K562 (cell line): ENCODE data around the gene OLFML3. TPM values are rescaled to one million over a fixed set of nuclear protein-coding genes. Genes with fewer than 3 reads are reported as not detected.

Source experiments
- ATAC-seq: fragments of 200-7000 bp; cut with Tn5 transposase; 3 replicates; pipeline ENCODE4 v1.9.1; 2020; ENCODE audit warnings: moderate library complexity
- BruUV-seq: library from RNA; stranded (reverse); fragments of 400-500 nt; replicated peaks from 2 replicates; lab custom pipeline; 2021; lab: Mats Ljungman, UMichigan
- CTCF ChIA-PET: fragments of 300-600 bp; formaldehyde crosslinking; extraction: SDS; loops from one replicate; lab custom pipeline; 2021; ENCODE audit warnings: low intra/inter-chr PET ratio; lab: Yijun Ruan, JAX
- POLR2A ChIA-PET: fragments of 300-600, 350-650 bp; sonication (Branson Sonifier 250); formaldehyde crosslinking; extraction: SDS; loops from one replicate; lab custom pipeline; 2021; ENCODE audit warnings: antibody characterized with exemption, inconsistent platforms; lab: Yijun Ruan, JAX
- DNase-seq, 4 experiments: peaks; one replicate each; pipeline versions ENCODE4 v3.0.0 to v3.0.0-alpha.2; 2011 to 2018; ENCODE audit warnings: low spot score in 3 of 4, mixed read lengths in 3 of 4; ENCODE audit errors: extremely low read depth in 1 of 4
- FAIRE-seq: peaks from 2 replicates; lab custom pipeline; 2011; peaks lifted over from hg19 to GRCh38; lab: Jason Lieb, UNC
- H2AFZ ChIP-seq: 2 replicates; pipeline ENCODE4 v1.6.0; 2011; ENCODE audit warnings: low read depth, low read length, control low read depth, inconsistent platforms
- H3K27ac ChIP-seq: fragments of 200-600 bp; 3 replicates; pipeline ENCODE4 v1.8.0; 2011; ENCODE audit warnings: low read depth, mild to moderate bottlenecking, control low read depth, inconsistent platforms, low read length, moderate library complexity, mixed read lengths; ENCODE audit errors: extremely low read depth
- H3K27me3 ChIP-seq, 2 experiments: fragments of 300-600 bp in 1 of 2; 2 replicates in 1 of 2; 3 replicates in 1 of 2; pipeline versions ENCODE4 v1.6.0 to v1.8.0; 2011; ENCODE audit warnings: inconsistent platforms in 2 of 2, low read length in 2 of 2, mild to moderate bottlenecking in 1 of 2, mixed read lengths in 1 of 2, moderate library complexity in 1 of 2; ENCODE audit not compliant: control insufficient read depth in 2 of 2, insufficient read depth in 2 of 2
- H3K36me3 ChIP-seq: fragments of 300-600 bp; 3 replicates; pipeline ENCODE4 v1.8.0; 2011; ENCODE audit warnings: mild to moderate bottlenecking, low read length, inconsistent platforms; ENCODE audit not compliant: control insufficient read depth, insufficient read depth
- H3K4me1 ChIP-seq, 2 experiments: fragments of 200-600 bp in 1 of 2; replicated peaks in 1 of 2; 2 replicates in 1 of 2; 3 replicates in 1 of 2; pipeline versions ENCODE4 v1.5.1 to v1.8.0; 2011; ENCODE audit warnings: inconsistent platforms in 2 of 2, low read length in 2 of 2, mild to moderate bottlenecking in 1 of 2, mixed read lengths in 1 of 2, moderate library complexity in 1 of 2; ENCODE audit not compliant: control insufficient read depth in 2 of 2, insufficient read depth in 2 of 2
- H3K4me2 ChIP-seq: 2 replicates; pipeline ENCODE4 v1.6.1; 2011; ENCODE audit warnings: low read length, control low read depth, inconsistent platforms, mixed read lengths; ENCODE audit not compliant: insufficient read depth
- H3K4me3 ChIP-seq: fragments of 200-600 bp; sonication (generic), shearing (Covaris generic); 2 replicates; pipeline ENCODE4 v1.5.1; 2016; ENCODE audit warnings: control low read depth, inconsistent platforms
- H3K79me2 ChIP-seq: fragments of 200-600 bp; 3 replicates; pipeline ENCODE4 v1.8.0; 2011; ENCODE audit warnings: low read length, inconsistent platforms; ENCODE audit not compliant: control insufficient read depth, insufficient read depth
- H3K9ac ChIP-seq, 2 experiments: 2 replicates each; pipeline versions ENCODE4 v1.6.0 to v1.6.1; 2011; ENCODE audit warnings: low read depth in 2 of 2, low read length in 2 of 2, control low read depth in 1 of 2, inconsistent platforms in 1 of 2, mild to moderate bottlenecking in 1 of 2, mixed read lengths in 1 of 2; ENCODE audit not compliant: insufficient read depth in 1 of 2
- H3K9me1 ChIP-seq: one replicate; pipeline ENCODE4 v1.6.0; 2011; ENCODE audit warnings: inconsistent platforms, mild to moderate bottlenecking, low read length, moderate library complexity; ENCODE audit not compliant: control insufficient read depth, insufficient read depth
- H3K9me3 ChIP-seq: replicated peaks from 2 replicates; pipeline ENCODE4 v1.5.1; 2011; ENCODE audit warnings: low read depth, low read length, inconsistent platforms; ENCODE audit not compliant: control insufficient read depth, insufficient read depth
- H4K20me1 ChIP-seq: replicated peaks from 2 replicates; pipeline ENCODE4 v1.6.1; 2011; ENCODE audit warnings: low read length, inconsistent platforms, mixed read lengths; ENCODE audit not compliant: control insufficient read depth, insufficient read depth
- C11orf30 ChIP-seq: fragments of 450-650 bp; IDR thresholded peaks from 2 replicates; pipeline ENCODE4 v1.6.1; 2016; ENCODE audit warnings: low read depth, mild to moderate bottlenecking
- CEBPB ChIP-seq: fragments of 450-650 bp; IDR thresholded peaks from 2 replicates; pipeline ENCODE4 v1.6.1; 2016; ENCODE audit warnings: missing genetic modification characterization, missing compliant biosample characterization
- CEBPG ChIP-seq, 3 experiments: fragments of 200-800 bp in 1 of 3; sonication (Bioruptor generic) in 1 of 3; sonication (generic) in 1 of 3; formaldehyde crosslinking in 1 of 3; IDR thresholded peaks in 2 of 3; conservative IDR thresholded peaks in 1 of 3; 2 replicates each; pipeline versions ENCODE4 v1.6.1 to v1.8.0; 2016 to 2022; ENCODE audit warnings: missing compliant biosample characterization in 2 of 3, missing genetic modification characterization in 2 of 3, mild to moderate bottlenecking in 1 of 3, missing genetic modification reagents in 1 of 3
- EP400 ChIP-seq: fragments of 450-650 bp; IDR thresholded peaks from 2 replicates; pipeline ENCODE4 v1.6.1; 2017; ENCODE audit warnings: antibody characterized with exemption, mild to moderate bottlenecking, moderate library complexity
- PPARD ChIP-seq: fragments of 250-450 bp; sonication (Bioruptor Pico); IDR thresholded peaks from 2 replicates; pipeline ENCODE4 v1.8.0; 2022; ENCODE audit warnings: inconsistent platforms, mild to moderate bottlenecking, moderate library complexity
- RHOXF2B ChIP-seq: fragments of 250-450 bp; sonication (Bioruptor Pico); conservative IDR thresholded peaks from 2 replicates; pipeline ENCODE4 v1.5.1; 2021
- TAF7 ChIP-seq: fragments of 450-650 bp; IDR thresholded peaks from 2 replicates; pipeline ENCODE4 v1.6.1; 2016; ENCODE audit warnings: missing genetic modification characterization, missing compliant biosample characterization
- TBL1XR1 ChIP-seq, 2 experiments: IDR thresholded peaks; 2 replicates each; pipeline ENCODE4 v1.6.1; 2012; ENCODE audit warnings: improper control_type of control experiment in 2 of 2, low read length in 2 of 2, mild to moderate bottlenecking in 1 of 2
- TRIM24 ChIP-seq, 2 experiments: fragments of 450-650 bp; IDR thresholded peaks; 2 replicates each; pipeline ENCODE4 v1.6.1; 2016
- ZBTB11 ChIP-seq, 3 experiments: fragments of 200-800 bp in 1 of 3; fragments of 250-450 bp in 1 of 3; fragments of 450-650 bp in 1 of 3; sonication (Bioruptor Pico) in 1 of 3; sonication (Bioruptor generic) in 1 of 3; formaldehyde crosslinking in 1 of 3; IDR thresholded peaks; 2 replicates each; pipeline versions ENCODE4 v1.6.1 to v1.8.0; 2016 to 2022; ENCODE audit warnings: mild to moderate bottlenecking in 2 of 3, missing genetic modification characterization in 2 of 3, missing compliant biosample characterization in 1 of 3, moderate library complexity in 1 of 3
- ZNF316 ChIP-seq: fragments of 450-650 bp; IDR thresholded peaks from 2 replicates; pipeline ENCODE4 v1.6.1; 2016
- ZNF77 ChIP-seq: fragments of 250-450 bp; sonication (Bioruptor Pico); IDR thresholded peaks from 2 replicates; pipeline ENCODE4 v1.5.0; 2020
- in situ Hi-C: fragments of 300-500 bp; cut with MboI; formaldehyde crosslinking; loops from 4 replicates; pipeline ENCODE4 v1.15.0; 2018; ENCODE audit warnings: inconsistent platforms, mixed read lengths
- intact Hi-C: fragments of 100-400 bp; cut with micrococcal nuclease; formaldehyde crosslinking; loops from 2 replicates; pipeline ENCODE4 v1.14.2; 2022
- polyA plus RNA-seq, 8 experiments: library from polyadenylated mRNA; depleted of rRNA in 4 of 8; stranded (reverse) in 5 of 8; unstranded in 3 of 8; fragments of >200 nt; fragmentation: Nextera tagmentation in 2 of 8; fragmentation: Illumina TruSeq in 1 of 8; extraction: Ambion mirVana in 2 of 8; extraction: Trizol in 1 of 8; gene quantifications; 2 replicates each; pipeline versions ENCODE4 v1.2.1 to v1.2.3, GENCODE V29; 2011 to 2014; ENCODE audit warnings: inconsistent platforms in 1 of 8, missing spikeins in 1 of 8
- total RNA-seq, 7 experiments: library from RNA; depleted of rRNA in 6 of 7; stranded (reverse); fragments of >200 nt in 6 of 7; fragmentation: Illumina TruSeq in 2 of 7; extraction: Trizol in 2 of 7; gene quantifications; 2 replicates each; pipeline versions ENCODE4 v1.2.1 to v1.2.3, GENCODE V29; 2011 to 2021; ENCODE audit warnings: low replicate concordance in 1 of 7

OLFML3 gene
- total and polyA plus RNA-seq, 9 of the 15 experiments (the other 6 are each of a cell fraction or from before 2014, with no cell fraction given), result 0.07 to 0.13 (median 0.07) TPM; not detected in 6

GRCh38 chr1:113942527-113942926 is 36.7 kb upstream of the OLFML3 start:
- no peak for FAIRE-seq
- ChIA-PET POLR2A (interaction anchor here (7.3 kb wide), 1 partner anchor 13 kb away, joined by 61 read pairs; the partner anchor contains the start of gene HIPK1), CTCF (no interaction called here)
- Histone ChIP-seq H3K9me1 (no peaks in the 10 kb centered on the region), H3K4me3 (no peak overlapping the region), H3K27me3 (no peaks in the 10 kb centered on the region), H3K9me3 (no peaks in the 10 kb centered on the region), H3K27ac (no peak overlapping the region), H2AFZ (no peak overlapping the region), H3K79me2 (peaks cover 92% of the 10 kb centered on the region), H3K4me2 (no peak overlapping the region), H3K36me3 (peaks cover 53% of the 10 kb centered on the region), H4K20me1 (peaks cover 14% of the 10 kb centered on the region; the same call in 1 of the 2 replicates), H3K9ac (no peak overlapping the region), H3K4me1 (peaks cover 13 to 15% of the 10 kb centered on the region in 2 experiments; a peak in 4 of 5 replicates)
- no peak for DNase-seq
- TF ChIP-seq TAF7 (no peak), ZNF316 (peak; percentile 79), PPARD (CRISPR knock-in tag) (no peak), TBL1XR1 (IDR thresholded peaks at IDR 0.05; ENCODE audit: low read length in 2 of 2) (no peak), C11orf30 (peak; percentile 61; the same call in 1 of the 2 replicates)
- ATAC-seq, result no peak
- in situ Hi-C loops (no loop called here), intact Hi-C loops (no loop called here)
- BruUV-seq, result no TSS peak

GRCh38 chr1:113943028-113943811 is 36.1 kb upstream of the OLFML3 start:
- intact Hi-C loops, result no loop called here
- FAIRE-seq, result no peak
- CTCF ChIA-PET, result no interaction called here
- no peaks in the 10 kb centered on the region for H3K9me3 ChIP-seq
- ATAC-seq, result no peak
- peaks cover 7 to 15% of the 10 kb centered on the region in 2 experiments; a peak in 3 of 5 replicates for H3K4me1 ChIP-seq
- H3K79me2 ChIP-seq, result peaks cover 92% of the 10 kb centered on the region
- TSS peak; percentile 9 for BruUV-seq
- in situ Hi-C loops, result no loop called here
- H3K9ac ChIP-seq, result no peak overlapping the region
- H2AFZ ChIP-seq, result no peak overlapping the region
- POLR2A ChIA-PET, result interaction anchor here (0.9 to 7.3 kb wide), 2 partner anchors 9 to 13 kb away, joined by 4 to 61 read pairs; partner anchors contain the start of gene HIPK1
- peaks cover 54% of the 10 kb centered on the region for H3K36me3 ChIP-seq
- no peak overlapping the region for H3K4me3 ChIP-seq
- no peaks in the 10 kb centered on the region for H3K27me3 ChIP-seq
- H3K4me2 ChIP-seq, result no peak overlapping the region
- H3K9me1 ChIP-seq, result no peaks in the 10 kb centered on the region
- DNase-seq, result no peak
- peaks cover 9% of the 10 kb centered on the region; the same call in 1 of the 2 replicates for H4K20me1 ChIP-seq
- no peak overlapping the region for H3K27ac ChIP-seq
- peak; percentile 90 for TF ChIP-seq CEBPB
- no peak for TF ChIP-seq RHOXF2B
- TF ChIP-seq ZNF77 (CRISPR knock-in tag), result no peak
- TF ChIP-seq EP400, result 0 out of 2 replicates have a peak, but pooled peaks have one; percentile 16
- TF ChIP-seq TRIM24 (IDR thresholded peaks at IDR 0.05), result peak; percentile 60 to 65; a peak in 2 of 4 replicates
- TF ChIP-seq CEBPG (CRISPR knock-in tag; IDR thresholded peaks at IDR 0.05), result no peak
- TF ChIP-seq CEBPG (tag; conservative IDR thresholded peaks at IDR 0.05 in 1 of 2, IDR thresholded peaks at IDR 0.05 in 1 of 2), result peak; percentile 72 to 91
- peak in 1 of 3 experiments; percentile 37; a peak in 1 of 6 replicates for TF ChIP-seq ZBTB11 (CRISPR knock-in tag; IDR thresholded peaks at IDR 0.05)
